Loucy (cell line): ENCODE data around the gene XKR7.

Experiments
- CTCF ChIP-seq: fragments of 200-600 bp; sonication (generic); conservative IDR thresholded peaks from 2 replicates; pipeline ENCODE4 v1.5.1; 2014; ENCODE audit warnings: mild to moderate bottlenecking, antibody characterized with exemption, low read length
- EZH2phosphoT487 ChIP-seq: fragments of 200-600 bp; IDR thresholded peaks from 2 replicates; pipeline ENCODE4 v1.6.1; 2018; ENCODE audit warnings: antibody characterized with exemption, mild to moderate bottlenecking, moderate library complexity, borderline replicate concordance

GRCh38 chr20:32004963-32005362, 37.0 kb downstream of the XKR7 start:
- TF ChIP-seq CTCF = no peak
- no peak for TF ChIP-seq EZH2phosphoT487
